CD4-positive, alpha-beta T cell treated with Interleukin-17A for 1 hour (primary cell): ENCODE data around the gene ITFG1.

ENCODE experiments used
- DNase-seq: peaks from one replicate; pipeline ENCODE4 v3.0.0-alpha.2; 2020

ITFG1 gene

DNA sequence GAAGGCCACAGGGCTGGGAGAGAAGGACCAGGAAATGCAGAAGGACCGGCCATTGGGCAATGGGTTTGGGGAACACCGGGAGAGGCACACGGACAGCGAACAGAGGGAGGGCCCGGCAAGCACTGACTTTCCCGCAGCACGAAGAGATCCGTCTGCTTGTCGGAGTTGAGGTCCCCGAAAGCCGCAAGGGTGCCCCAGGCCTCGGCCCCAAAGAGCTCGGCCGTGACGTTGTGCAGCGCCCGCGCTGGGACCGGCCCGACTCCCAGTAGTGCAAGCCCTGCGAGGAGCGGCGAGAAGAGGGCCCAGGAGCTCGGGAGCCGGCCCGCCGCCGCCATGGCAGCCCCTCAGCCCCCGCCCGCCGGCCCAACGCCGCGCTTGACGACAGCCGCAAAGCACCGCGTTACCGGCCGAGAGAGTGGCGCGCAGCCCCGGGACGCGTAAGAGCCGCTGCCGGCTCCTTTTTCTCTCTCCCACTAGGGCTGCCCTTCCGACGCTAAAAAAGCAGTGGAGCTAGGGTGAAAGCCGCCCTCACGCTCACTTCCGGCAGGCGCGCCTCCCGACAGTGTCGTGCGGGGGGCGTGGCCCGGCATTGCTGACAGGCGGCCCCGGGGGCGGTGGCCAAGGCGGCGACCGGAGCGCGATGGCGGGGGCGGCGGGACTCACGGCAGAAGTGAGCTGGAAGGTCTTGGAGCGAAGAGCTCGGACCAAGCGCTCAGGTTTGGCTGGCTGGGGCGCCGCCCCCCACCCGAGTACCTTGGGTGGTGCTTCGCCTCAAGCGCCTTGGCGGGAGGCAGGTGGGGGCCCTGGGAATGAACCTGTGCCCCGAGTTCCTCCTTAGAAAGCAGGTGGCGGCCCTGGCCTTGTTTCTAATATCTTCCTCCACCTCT is at the start of gene ITFG1, which contains the start of gene PHKB:
TSS of gene ITFG1 (minus strand) at position 353 of the 887 bp plus-strand sequence. CDS start at position 335, 18 bp downstream.
TSS of gene PHKB (plus strand) at position 621 of the 887 bp plus-strand sequence. CDS start at position 641, 20 bp downstream.
- DNase-seq: peak; percentile 96

DNA sequence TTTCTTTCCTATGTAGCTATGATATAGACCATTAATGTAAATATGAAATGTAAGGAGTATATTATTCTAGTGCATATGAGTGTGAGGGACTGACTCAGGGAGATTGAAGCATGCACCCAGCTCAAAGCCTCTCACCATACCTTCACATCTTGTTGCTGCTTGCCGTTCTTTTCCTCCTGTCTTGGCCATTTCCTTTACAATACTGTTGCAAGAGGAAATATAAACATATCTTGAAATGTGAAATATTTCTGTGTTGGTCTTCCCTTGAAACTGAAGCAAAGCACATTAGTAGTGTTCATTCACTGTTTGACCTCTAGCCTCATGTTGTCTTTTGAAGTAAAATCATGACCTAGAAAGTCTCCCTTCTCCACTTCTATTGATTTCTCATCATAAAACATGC is 46.8 kb upstream of the ITFG1 start:
- DNase-seq: no peak

GRCh38 chr16:47506800-47507199 is 45.9 kb upstream of the ITFG1 start:
- no peak for DNase-seq

- DNase-seq: no peak
Observed at GRCh38 chr16:47504599-47504998, 43.7 kb upstream of the ITFG1 start.

DNA sequence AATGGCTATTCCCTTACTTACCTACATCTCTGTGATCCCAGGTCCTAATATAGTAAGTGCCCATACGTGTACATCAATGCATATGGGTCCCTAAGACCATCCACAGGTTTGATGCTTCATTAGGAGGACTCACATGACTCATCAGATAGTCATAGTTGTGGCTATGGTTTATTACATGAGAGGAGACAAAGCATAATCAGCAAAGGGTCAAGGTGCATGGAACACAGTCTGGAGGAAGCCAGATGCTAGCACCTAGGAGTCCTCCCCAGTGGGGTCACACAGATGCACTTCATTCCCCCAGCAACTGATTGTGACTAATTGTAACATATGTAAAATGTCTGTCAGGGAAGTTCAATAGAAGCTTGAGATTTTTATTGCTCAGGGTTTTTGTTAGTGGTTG is 43.1 kb upstream of the ITFG1 start:
- DNase-seq: no peak

GRCh38 chr16:47499700-47500264 is 38.9 kb upstream of the ITFG1 start:
- DNase-seq: no peak

DNA sequence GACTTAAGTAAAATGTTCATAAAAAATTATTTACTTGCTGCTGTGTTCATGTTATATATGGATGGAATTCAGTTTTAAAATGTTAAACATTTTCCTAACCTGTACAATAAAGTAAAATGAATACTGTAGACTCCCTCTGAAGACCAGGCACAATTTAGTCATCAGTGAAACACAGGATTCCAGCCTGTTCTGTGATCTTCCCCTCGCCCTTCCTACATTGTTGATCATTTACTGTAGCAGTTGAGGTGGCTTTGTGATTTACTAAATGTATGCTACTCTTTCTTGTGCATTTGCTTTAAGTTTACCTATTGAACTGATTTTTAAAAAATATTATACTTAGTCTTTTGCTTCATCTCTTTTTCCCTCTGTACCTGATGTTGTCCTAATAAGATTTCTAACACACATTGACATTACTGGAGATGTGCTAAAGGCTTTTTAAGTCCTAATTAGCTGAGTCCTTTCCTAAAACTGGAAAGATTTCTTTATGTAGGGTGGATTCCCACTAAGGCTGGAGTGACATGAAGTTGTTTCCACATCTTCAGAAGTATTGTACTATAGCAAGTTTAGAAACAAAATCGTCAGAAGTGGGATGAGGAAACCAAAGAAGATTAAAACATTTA is 38.3 kb upstream of the ITFG1 start:
- DNase-seq: no peak

DNA sequence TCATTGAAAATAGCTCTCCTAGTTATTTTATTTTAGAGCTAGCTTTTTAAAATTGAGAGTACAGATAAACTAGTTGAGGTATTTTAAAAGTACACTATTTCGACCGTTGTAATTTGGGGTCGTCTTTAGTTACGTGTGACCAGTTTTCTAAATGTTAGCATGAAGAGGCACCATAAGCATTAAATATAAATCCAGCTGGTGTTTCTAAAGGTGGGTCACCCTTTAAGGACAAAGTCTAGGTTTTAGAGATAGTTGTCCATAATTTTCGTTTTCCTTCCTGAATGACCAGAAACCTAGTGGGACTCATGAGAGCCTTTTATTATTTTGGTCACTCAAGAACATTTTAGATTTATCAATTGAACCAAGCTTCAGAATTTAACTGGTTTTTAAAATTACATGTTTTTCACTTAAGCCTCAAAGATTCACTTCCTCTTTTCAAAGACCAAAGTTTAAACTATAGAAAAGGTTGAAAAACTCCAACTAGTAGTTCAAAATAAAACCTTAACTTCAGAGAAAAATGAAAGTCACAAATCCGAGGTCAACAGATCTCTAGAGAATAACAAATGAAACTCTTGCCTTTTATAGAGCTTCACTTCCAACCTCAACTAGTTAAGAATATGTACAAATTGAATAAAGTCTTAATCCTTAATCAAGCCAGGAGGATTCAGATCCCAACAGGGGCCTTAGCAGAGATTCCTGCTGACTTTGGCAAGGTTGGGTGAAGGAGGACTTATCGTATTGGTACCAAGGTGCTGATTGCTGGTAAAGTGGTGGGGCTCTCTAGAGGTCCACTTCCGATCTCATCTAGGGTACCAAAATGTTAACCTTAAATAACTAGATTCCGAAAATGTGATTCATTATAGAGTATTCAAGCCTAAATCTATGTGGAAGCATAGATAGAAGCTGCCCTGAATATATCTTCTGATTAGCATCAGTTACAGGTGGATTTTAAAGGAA is 32.8 kb upstream of the ITFG1 start:
- no peak for DNase-seq

- peak; percentile 3 for DNase-seq
Observed at GRCh38 chr16:47492428-47493377, 31.8 kb upstream of the ITFG1 start.

DNA sequence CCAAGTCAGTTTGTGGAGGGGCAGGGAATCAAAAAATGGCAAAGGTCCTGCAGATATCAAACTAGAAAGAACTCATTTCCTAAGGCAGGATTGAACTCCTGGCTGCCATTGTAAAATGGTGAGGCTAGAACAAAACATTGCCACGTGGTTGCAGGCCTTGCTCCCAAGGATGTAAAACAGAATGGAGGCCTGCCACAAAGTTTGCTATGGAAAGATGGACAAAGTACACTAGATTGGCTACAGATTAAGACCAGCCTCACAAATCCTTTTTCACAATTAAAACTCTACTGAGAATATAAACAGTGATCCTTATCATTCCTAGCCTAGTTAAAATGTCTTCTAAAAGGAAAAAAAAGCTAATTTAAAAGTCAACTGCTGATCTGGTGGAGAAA is 31.2 kb upstream of the ITFG1 start:
- DNase-seq: no peak

DNA sequence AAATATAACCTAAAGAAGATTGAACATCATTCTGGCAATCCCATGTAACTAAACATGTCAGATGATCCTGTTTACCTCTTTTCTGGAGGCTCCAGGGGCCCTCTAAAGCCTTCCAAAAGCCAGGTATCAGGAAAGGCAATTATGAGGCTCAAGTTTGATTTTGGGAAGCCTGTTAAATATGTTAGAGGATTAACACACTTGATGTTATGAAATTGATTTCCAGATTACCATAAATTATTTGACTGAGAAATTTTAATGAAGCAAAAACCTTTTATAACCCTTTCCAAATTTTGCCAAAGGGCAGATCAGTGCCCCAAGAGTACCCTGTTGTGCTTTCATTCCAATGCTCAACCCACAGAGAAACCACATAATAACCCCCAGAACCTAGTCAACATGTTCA is 29.6 kb upstream of the ITFG1 start:
- DNase-seq: no peak

DNA sequence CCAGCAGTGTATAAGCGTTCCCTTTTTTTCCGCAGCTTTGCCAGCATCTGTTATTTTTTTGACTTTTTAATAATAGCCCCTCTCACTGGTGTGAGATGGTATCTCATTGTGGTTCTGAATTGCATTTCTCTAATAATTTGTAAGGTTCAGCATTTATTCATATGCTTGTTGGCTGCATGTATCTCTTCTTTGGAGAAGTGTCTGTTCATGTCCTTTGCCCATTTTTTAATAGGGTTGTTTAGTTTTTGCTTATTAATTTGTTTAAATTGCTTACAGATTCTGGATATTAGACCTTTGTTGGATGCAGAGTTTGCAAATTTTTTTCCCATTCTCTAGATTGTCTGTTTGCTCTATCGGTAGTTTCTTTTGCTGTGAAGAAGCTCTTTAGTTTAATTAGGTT is 27.2 kb upstream of the ITFG1 start:
- DNase-seq: no peak

GRCh38 chr16:47486856-47487255 is 26.0 kb upstream of the ITFG1 start:
- no peak for DNase-seq

- no peak for DNase-seq
Observed at GRCh38 chr16:47483616-47484015, 22.8 kb upstream of the ITFG1 start.

DNA sequence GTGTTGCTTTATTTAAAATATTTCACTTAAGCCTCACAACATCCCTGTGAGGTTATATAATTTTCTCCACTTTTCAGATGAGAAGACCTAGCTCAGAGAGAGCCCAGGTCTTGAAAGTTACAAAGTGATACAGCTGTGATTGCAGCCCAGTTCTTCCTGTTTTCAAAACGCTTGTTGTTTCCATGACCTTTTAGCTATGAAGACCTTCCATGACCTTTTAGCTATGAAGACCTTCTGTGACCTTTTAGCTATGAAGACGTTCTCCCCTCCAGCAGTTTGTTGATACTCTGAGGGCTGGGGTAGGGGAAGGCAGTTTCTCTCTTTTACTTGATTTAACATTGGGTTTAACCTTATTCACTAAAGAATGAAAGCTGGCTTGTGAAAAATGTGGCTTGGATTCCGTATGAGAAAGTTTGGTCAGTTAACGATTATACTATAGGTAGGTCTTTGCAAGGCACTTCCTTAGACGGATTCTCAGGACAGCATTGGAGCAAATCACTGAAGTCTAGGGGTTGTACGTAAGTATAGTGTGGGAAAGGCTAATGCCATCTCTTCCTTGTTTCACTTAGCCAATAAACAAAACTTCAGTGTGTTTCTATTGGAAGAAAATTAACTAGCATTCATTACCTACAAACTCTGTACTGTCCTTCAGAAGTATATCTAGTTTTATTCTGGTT is 21.0 kb upstream of the ITFG1 start:
- DNase-seq: no peak

- no peak for DNase-seq
Observed at GRCh38 chr16:47480410-47480809, 19.5 kb upstream of the ITFG1 start.

DNA sequence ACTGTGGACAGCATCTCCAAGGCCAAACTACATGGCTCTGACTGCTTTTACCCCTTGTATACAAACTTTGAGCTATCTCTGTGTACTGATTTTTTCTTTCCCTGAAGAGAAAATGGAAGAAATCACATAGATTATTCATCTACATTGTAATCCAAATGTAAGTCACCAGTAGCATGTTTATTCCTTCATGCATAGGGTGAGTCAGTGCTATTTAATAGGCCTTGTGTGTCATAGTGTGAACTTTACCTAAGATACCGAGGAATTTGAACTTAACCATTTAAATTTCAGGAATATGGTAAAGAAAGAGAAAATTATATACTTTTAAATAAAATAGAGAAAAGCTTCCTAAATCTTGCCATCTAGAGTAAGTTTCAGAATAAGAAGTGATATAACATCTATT is 16.8 kb upstream of the ITFG1 start:
- DNase-seq: no peak

DNA sequence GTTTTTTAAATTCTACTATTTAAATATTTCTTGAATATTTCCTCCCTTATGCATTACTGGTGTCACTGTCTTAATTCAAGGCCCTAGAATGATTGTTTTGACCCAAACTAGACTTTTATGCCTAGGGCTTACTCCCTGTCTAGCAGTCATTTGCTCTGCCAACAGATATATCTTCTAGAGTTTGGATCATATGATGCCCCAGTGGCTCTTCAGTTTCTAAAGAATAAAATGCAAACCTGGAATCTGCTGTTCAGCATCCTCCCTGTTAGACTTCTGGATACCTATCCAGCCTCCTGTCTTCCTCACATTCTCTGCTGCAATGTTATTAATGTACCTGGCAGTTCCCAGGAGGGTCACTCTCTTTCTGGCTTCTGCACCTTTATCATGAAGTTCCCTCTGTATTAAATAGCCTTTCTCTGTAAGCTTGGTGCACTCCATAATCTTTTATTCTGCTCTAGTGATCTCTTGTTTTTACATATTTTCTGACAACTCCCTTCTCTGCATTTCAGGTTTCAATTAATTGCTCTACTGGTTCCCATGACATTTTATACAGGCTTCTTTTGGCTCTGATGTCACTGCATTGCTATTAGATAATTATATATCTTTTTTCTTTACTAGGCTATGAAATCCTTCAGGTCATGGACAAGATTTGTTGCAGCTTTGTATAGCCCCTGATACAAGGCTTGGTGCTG is 15.9 kb upstream of the ITFG1 start:
- DNase-seq: no peak

- no peak for DNase-seq
Observed at GRCh38 chr16:47475786-47476185, 14.9 kb upstream of the ITFG1 start.

DNA sequence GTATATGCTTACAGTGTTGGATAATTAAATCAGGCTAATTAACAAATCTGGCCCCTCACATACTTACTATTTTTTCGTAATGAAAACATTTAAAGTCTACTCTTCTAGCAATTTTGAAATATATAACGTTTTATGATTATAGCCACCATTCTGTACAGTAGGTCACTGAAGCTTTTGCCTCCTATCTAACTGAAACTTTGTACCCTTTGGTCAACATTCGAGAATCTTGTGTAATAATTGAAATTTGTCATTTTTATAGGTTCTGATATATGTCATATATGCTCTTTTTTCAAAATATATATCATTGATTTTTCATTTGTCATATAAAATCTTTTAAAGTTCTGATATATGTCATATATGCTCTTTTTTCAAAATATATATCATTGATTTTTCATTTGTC is 12.9 kb upstream of the ITFG1 start:
- no peak for DNase-seq
